HG02852 (cell line): ENCODE measurements around the gene ING1.
"Not testable (repeated sequence)": the region's sequence is repeated elsewhere in the genome, so short reads cannot be mapped to it uniquely, and the experiment has no call there.

Experiments
- ATAC-seq: cut with Tn5 transposase; IDR thresholded peaks from one replicate; pipeline ENCODE4 v1.9.1; 2021; ENCODE audit warnings: mild to moderate bottlenecking, moderate library complexity; ENCODE audit not compliant: unreplicated experiment

The ING1 gene

DNA sequence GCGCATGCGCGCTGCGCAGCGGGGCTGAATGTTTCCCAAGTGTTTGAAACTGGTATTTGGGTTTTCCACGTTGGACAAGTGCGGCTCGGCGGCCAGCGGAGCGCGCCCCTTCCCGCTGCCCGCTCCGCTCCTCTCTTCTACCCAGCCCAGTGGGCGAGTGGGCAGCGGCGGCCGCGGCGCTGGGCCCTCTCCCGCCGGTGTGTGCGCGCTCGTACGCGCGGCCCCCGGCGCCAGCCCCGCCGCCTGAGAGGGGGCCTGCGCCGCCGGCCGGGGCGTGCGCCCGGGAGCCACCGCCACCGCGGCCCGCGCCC, at the start of gene ING1:
TSS of gene ING1 (plus strand) at position 59 of the 311 bp plus-strand sequence. CDS start 450 bp downstream, outside the sequence.
- no peak for ATAC-seq

DNA sequence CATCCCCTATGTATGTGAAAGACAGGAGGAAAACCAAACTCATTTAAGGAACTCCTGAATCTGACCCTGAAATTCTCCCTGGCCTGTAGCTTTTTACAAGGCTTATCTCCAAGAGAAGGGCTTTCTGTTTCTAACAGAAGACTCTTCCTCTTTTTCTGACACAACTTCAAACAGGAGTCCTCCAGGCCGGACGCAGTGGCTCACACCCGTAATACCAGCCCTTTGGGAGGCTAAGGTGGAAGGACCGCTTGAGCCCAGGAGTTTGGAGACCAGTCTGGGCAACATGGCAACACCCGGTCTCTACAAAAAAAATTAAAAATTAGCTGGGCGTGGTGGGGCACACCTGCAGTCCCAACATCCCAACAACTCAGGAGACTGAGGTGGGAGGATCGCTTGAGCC, 49.5 kb upstream of the ING1 start:
- ATAC-seq, result no peak

GRCh38 chr13:110664673-110665072, 48.8 kb upstream of the ING1 start:
- no peak for ATAC-seq

- no peak for ATAC-seq
These were observed 47.8 kb upstream of the ING1 start for GRCh38 chr13:110665491-110666254.

DNA sequence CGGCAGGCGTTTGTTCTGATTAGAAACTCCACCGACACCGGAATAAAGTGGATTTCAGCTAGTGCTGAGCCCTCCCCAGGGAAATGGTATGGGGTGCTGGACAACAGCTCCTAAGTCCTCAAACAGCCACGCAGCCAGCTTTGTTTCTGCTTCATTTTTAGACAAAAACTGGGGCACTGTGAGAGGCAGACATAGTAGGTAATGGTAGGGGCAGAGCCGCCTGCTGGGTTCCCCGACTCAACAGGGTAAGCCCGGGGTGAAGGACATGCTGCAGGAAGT, 47.3 kb upstream of the ING1 start:
- no peak for ATAC-seq

DNA sequence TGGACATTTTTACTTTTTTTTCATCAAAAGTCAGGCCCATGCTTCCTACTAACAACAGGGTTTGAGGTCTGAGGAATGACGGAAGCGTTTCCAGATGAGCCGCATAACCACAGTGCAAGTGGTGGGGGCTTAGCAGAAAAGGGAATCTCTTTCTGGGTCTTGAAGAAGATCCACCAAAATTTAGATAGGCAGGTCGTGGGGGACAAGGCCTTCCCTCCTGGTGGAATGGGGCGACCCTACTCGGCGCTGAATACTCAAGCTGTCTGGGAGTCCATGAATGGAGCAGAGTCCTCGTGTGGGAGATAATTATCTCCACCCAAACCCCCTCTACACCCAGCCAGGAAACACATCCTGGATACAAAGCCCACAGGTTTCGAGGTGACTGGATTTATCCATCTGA, 44.5 kb upstream of the ING1 start:
- ATAC-seq, result no peak

DNA sequence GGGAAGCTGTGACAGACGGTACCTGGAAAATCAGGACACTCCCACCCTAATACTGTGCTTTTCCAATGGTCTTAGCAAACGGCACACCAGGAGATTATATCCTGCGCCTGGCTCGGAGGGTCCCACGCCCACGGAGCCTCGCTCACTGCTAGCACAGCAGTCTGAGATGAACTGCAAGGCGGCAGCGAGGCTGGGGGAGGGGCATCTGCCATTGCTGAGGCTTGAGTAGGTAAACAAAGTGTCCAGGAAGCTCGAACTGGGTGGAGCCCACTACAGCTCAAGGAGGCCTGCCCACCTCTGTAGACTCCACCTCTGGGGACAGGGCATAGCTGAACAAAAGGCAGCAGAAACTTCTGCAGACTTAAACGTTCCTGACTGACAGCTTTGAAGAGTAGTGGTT, 43.7 kb upstream of the ING1 start:
- not testable (repeated sequence) for ATAC-seq

GRCh38 chr13:110676595-110677587, 36.6 kb upstream of the ING1 start:
- ATAC-seq, result peak; percentile 76

GRCh38 chr13:110677731-110678545, 35.6 kb upstream of the ING1 start:
- ATAC-seq, result no peak

GRCh38 chr13:110680852-110681251, 32.6 kb upstream of the ING1 start:
- no peak for ATAC-seq

- no peak for ATAC-seq
These were observed 31.5 kb upstream of the ING1 start for GRCh38 chr13:110681868-110682550.

- ATAC-seq, result no peak
These were observed 30.8 kb upstream of the ING1 start for GRCh38 chr13:110682746-110683145.

GRCh38 chr13:110683203-110683883, 30.2 kb upstream of the ING1 start:
- ATAC-seq, result no peak

- no peak for ATAC-seq
These were observed 29.6 kb upstream of the ING1 start for GRCh38 chr13:110683921-110684320.

DNA sequence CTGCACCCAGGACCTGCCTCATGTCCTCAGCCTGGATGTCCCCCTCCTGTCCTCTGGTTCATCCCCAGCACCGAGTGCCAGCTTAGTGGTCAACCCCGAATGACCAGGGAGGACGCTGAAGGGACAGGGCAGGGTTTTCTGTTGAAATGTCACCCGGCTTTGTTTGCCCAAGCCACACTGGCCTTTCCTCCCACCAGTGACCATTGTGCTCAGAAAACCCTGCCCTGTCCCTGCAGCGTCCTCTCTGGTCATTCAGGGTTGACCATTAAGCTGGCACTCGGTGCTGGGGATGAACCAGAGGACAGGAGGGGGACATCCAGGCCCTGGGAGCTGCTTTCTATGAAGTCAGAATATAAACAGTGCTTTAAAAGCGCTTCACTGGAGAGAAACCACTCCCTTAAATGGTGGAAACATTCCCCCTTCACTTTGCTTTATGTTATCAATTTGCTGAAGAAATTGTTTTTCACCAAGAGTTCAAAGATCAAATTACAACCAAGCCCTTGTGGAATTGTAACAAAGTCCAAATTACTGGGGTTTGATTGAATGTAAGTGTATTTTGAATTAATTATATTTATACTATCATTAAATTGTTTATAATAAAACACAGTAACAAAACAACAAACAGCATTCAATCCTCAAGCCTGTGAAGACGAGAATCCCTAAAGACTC, 29.0 kb upstream of the ING1 start:
- ATAC-seq, result no peak

GRCh38 chr13:110685305-110686020, 28.0 kb upstream of the ING1 start:
- ATAC-seq, result no peak

GRCh38 chr13:110687736-110688135, 25.8 kb upstream of the ING1 start:
- no peak for ATAC-seq

DNA sequence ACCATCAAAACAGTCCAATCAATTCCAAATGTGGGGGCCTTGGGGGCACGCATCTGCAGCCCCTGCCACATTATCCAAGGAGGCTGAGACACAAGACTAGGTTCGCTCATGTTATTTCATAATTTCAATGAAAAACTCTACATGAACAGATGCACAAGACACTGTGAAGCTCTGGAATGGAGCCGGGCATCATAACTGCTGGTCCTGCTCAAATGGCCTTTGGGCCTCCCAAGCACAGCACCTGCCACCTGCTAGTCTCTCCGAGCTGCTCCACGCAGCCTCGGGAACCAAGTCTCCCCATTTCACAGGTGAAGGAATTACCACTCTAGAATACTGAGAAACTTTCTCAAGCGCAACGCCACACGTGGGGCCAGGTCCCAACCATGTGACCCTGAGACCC, 24.5 kb upstream of the ING1 start:
- ATAC-seq, result no peak

GRCh38 chr13:110689711-110690110, 23.8 kb upstream of the ING1 start:
- ATAC-seq, result no peak
